ENCODE measurements around the gene VRK3.

The VRK3 gene

GRCh38 chr19:50030937-50031336, 5.8 kb upstream of the VRK3 start:
- DNase-seq (ENCODE audit: low spot score), result no peak

- no peak for DNase-seq (ENCODE audit: low spot score)
Measured at GRCh38 chr19:50030225-50030624, 5.1 kb upstream of the VRK3 start.

- no peak for DNase-seq (ENCODE audit: low spot score)
Measured at GRCh38 chr19:50026550-50026906, 1.4 kb upstream of the VRK3 start.

GRCh38 chr19:50025794-50026549, 800 bp upstream of the VRK3 start, which contains the start of gene ZNF473:
Gene ZNF473, plus strand, starts transcription at chr19:50026005. Its CDS starts 5,078 bp downstream, at chr19:50031083.
- DNase-seq (ENCODE audit: low spot score), result no peak

- DNase-seq (ENCODE audit: low spot score), result no peak
Measured at GRCh38 chr19:50024719-50025021, 502 bp downstream of the VRK3 start.

- no peak for DNase-seq (ENCODE audit: low spot score)
Measured at GRCh38 chr19:50022823-50023222, 2.3 kb downstream of the VRK3 start.

GRCh38 chr19:50020481-50020880, 4.7 kb downstream of the VRK3 start:
- no peak for DNase-seq (ENCODE audit: low spot score)

GRCh38 chr19:50016225-50016807, 8.9 kb downstream of the VRK3 start:
- no peak for DNase-seq (ENCODE audit: low spot score)

- peak; percentile 16 for DNase-seq (ENCODE audit: low spot score)
Measured at GRCh38 chr19:50008532-50008931, 16.6 kb downstream of the VRK3 start.

GRCh38 chr19:50007947-50008346, 17.2 kb downstream of the VRK3 start:
- no peak for DNase-seq (ENCODE audit: low spot score)

GRCh38 chr19:50007170-50007569, 18.0 kb downstream of the VRK3 start:
- DNase-seq (ENCODE audit: low spot score), result no peak

GRCh38 chr19:50005428-50005827, 19.7 kb downstream of the VRK3 start:
- DNase-seq (ENCODE audit: low spot score), result no peak

GRCh38 chr19:50003810-50004419, 21.3 kb downstream of the VRK3 start:
- DNase-seq (ENCODE audit: low spot score), result peak; percentile 25

- no peak for DNase-seq (ENCODE audit: low spot score)
Measured at GRCh38 chr19:50003254-50003788, 21.9 kb downstream of the VRK3 start.

- DNase-seq (ENCODE audit: low spot score), result no peak
Measured at GRCh38 chr19:50002386-50002960, 22.7 kb downstream of the VRK3 start.

GRCh38 chr19:50001775-50002174, 23.4 kb downstream of the VRK3 start:
- DNase-seq (ENCODE audit: low spot score), result no peak

- no peak for DNase-seq (ENCODE audit: low spot score)
Measured at GRCh38 chr19:50000841-50001557, 24.2 kb downstream of the VRK3 start.

GRCh38 chr19:50000038-50000840, 24.9 kb downstream of the VRK3 start:
- DNase-seq (ENCODE audit: low spot score), result no peak

GRCh38 chr19:49999371-50000010, 25.7 kb downstream of the VRK3 start:
- DNase-seq (ENCODE audit: low spot score), result no peak

- DNase-seq (ENCODE audit: low spot score), result peak; percentile 39
Measured at GRCh38 chr19:49997709-49998108, 27.5 kb downstream of the VRK3 start.

- no peak for DNase-seq (ENCODE audit: low spot score)
Measured at GRCh38 chr19:49988433-49988832, 36.7 kb downstream of the VRK3 start.

Data from hematopoietic multipotent progenitor cell treated with erythropoietin and hydrocortisone succinate and interleukin-3 and kit ligand, for 15 days (in vitro differentiated cells).